GM12878 (cell line): ENCODE data around the gene CHRNA9. TPM values are rescaled to one million over a fixed set of nuclear protein-coding genes. Genes with fewer than 3 reads are reported as not detected.

Source experiments
- ATAC-seq: fragments of 200-7000 bp; cut with Tn5 transposase; 3 replicates; pipeline ENCODE4 v1.9.1; 2020; ENCODE audit warnings: mild to moderate bottlenecking, moderate library complexity
- BruUV-seq: library from RNA; stranded (reverse); fragments of 400-500 nt; replicated peaks from 2 replicates; lab custom pipeline; 2021; lab: Mats Ljungman, UMichigan
- CTCF ChIA-PET: fragments of 300-600 bp; sonication (Branson Sonifier 250); formaldehyde crosslinking; extraction: SDS; loops from one replicate; lab custom pipeline; 2021; ENCODE audit warnings: inconsistent platforms; lab: Yijun Ruan, JAX
- POLR2A ChIA-PET: fragments of 350-600 bp; formaldehyde crosslinking; extraction: SDS; loops from one replicate; lab custom pipeline; 2021; ENCODE audit warnings: inconsistent platforms; lab: Charles Lee
- RAD21 ChIA-PET: fragments of 300-600 bp; sonication (Branson Sonifier 250); formaldehyde crosslinking; loops from one replicate; lab custom pipeline; 2023; ENCODE audit warnings: antibody characterized with exemption; ENCODE audit not compliant: unreplicated experiment; lab: Charles Lee
- SMC1A ChIA-PET: fragments of 300-600 bp; sonication (Branson Sonifier 250); formaldehyde crosslinking; loops from one replicate; lab custom pipeline; 2023; ENCODE audit not compliant: unreplicated experiment, uncharacterized antibody; lab: Charles Lee
- DNase-seq: peaks from one replicate; pipeline ENCODE4 v3.0.0-alpha.2; 2011; ENCODE audit warnings: low read depth, low spot score
- FAIRE-seq: peaks from 3 replicates; lab custom pipeline; 2011; peaks lifted over from hg19 to GRCh38; lab: Jason Lieb, UNC
- H2AFZ ChIP-seq: 2 replicates; pipeline ENCODE4 v1.6.0; 2011; ENCODE audit warnings: low read depth, low read length, control low read depth; ENCODE audit not compliant: control insufficient read depth
- H3K27ac ChIP-seq: 2 replicates; pipeline ENCODE4 v1.5.1; 2011; ENCODE audit warnings: control low read depth; ENCODE audit not compliant: control insufficient read depth, insufficient read depth
- H3K27me3 ChIP-seq, 2 experiments: replicated peaks in 1 of 2; 2 replicates each; pipeline versions ENCODE4 v1.6.0 to v1.6.1; 2011; ENCODE audit warnings: low read length in 1 of 2; ENCODE audit not compliant: control insufficient read depth in 2 of 2, insufficient read depth in 2 of 2
- H3K36me3 ChIP-seq, 2 experiments: 2 replicates each; pipeline ENCODE4 v1.5.1; 2011; ENCODE audit warnings: low read length in 1 of 2; ENCODE audit not compliant: control insufficient read depth in 2 of 2, insufficient read depth in 2 of 2
- H3K4me1 ChIP-seq: 2 replicates; pipeline ENCODE4 v1.6.1; 2011; ENCODE audit warnings: mild to moderate bottlenecking, low read length, moderate library complexity, mixed read lengths; ENCODE audit not compliant: control insufficient read depth, insufficient read depth
- H3K4me2 ChIP-seq: 2 replicates; pipeline ENCODE4 v1.6.0; 2011; ENCODE audit warnings: control low read depth; ENCODE audit not compliant: control insufficient read depth, insufficient read depth
- H3K4me3 ChIP-seq: fragments of 200-600 bp; sonication (generic); 2 replicates; pipeline ENCODE4 v1.5.1; 2016
- H3K79me2 ChIP-seq: 2 replicates; pipeline ENCODE4 v1.6.0; 2011; ENCODE audit warnings: low read length; ENCODE audit not compliant: control insufficient read depth, insufficient read depth
- H3K9ac ChIP-seq: 2 replicates; pipeline ENCODE4 v1.8.0; 2011; ENCODE audit warnings: low read length, control low read depth, mixed read lengths; ENCODE audit not compliant: control insufficient read depth, insufficient read depth
- H3K9me3 ChIP-seq: replicated peaks from 3 replicates; pipeline ENCODE4 v1.5.1; 2011; ENCODE audit warnings: mild to moderate bottlenecking, low read length; ENCODE audit not compliant: control insufficient read depth, insufficient read depth
- H4K20me1 ChIP-seq: 2 replicates; pipeline ENCODE4 v1.6.0; 2011; ENCODE audit not compliant: control insufficient read depth, insufficient read depth
- GATAD2B ChIP-seq: fragments of 450-650 bp; conservative IDR thresholded peaks from 2 replicates; pipeline ENCODE4 v1.6.1; 2017; ENCODE audit warnings: low read depth, mild to moderate bottlenecking, moderate library complexity
- KLF5 ChIP-seq: fragments of 450-650 bp; IDR thresholded peaks from 2 replicates; pipeline ENCODE4 v1.6.1; 2014; ENCODE audit warnings: mild to moderate bottlenecking; ENCODE audit not compliant: partially characterized antibody
- NFYB ChIP-seq: IDR thresholded peaks from 2 replicates; pipeline ENCODE4 v1.6.1; 2011; ENCODE audit warnings: low read depth, mild to moderate bottlenecking, low read length, improper control_type of control experiment, moderate library complexity; ENCODE audit not compliant: insufficient read depth
- PAX5 ChIP-seq: IDR thresholded peaks from 2 replicates; pipeline ENCODE4 v1.6.1; 2011; ENCODE audit warnings: low read depth, low read length, borderline replicate concordance
- POU2F2 ChIP-seq: IDR thresholded peaks from 3 replicates; pipeline ENCODE4 v1.6.1; 2011; ENCODE audit warnings: low read depth, mild to moderate bottlenecking, low read length, borderline replicate concordance
- RBBP5 ChIP-seq: fragments of 200-600 bp; sonication (generic); conservative IDR thresholded peaks from 2 replicates; pipeline ENCODE4 v1.6.1; 2016
- SIX5 ChIP-seq: IDR thresholded peaks from 2 replicates; pipeline ENCODE4 v1.6.1; 2011; ENCODE audit warnings: mild to moderate bottlenecking, low read depth, low read length, moderate library complexity; ENCODE audit not compliant: severe bottlenecking
- SMARCA5 ChIP-seq: fragments of 450-650 bp; IDR thresholded peaks from 2 replicates; pipeline ENCODE4 v1.6.1; 2017; ENCODE audit warnings: mild to moderate bottlenecking
- TCF7 ChIP-seq: IDR thresholded peaks from 2 replicates; pipeline ENCODE4 v1.6.1; 2014; ENCODE audit warnings: antibody characterized with exemption, borderline replicate concordance
- WRNIP1 ChIP-seq: IDR thresholded peaks from 2 replicates; pipeline ENCODE4 v1.6.1; 2011; ENCODE audit warnings: low read depth, low read length, improper control_type of control experiment, borderline replicate concordance
- ZNF622 ChIP-seq: fragments of 450-650 bp; IDR thresholded peaks from 2 replicates; pipeline ENCODE4 v1.6.1; 2017; ENCODE audit warnings: mild to moderate bottlenecking, inconsistent platforms
- WGBS: methylation state at CpG from one replicate; pipeline ENCODE4 v1.1.6; 2016; ENCODE audit warnings: low lambda C conversion rate; ENCODE audit not compliant: insufficient replicate concordance, insufficient coverage; ENCODE audit errors: missing lambda C conversion rate; 5-methylcytosine and 5-hydroxymethylcytosine counted together
- in situ Hi-C: fragments of 300-500 bp; cut with MboI; formaldehyde crosslinking; loops from 9 replicates; pipeline ENCODE4 v1.14.3; 2018; ENCODE audit warnings: mixed read lengths
- intact Hi-C: fragments of 100-400 bp; cut with micrococcal nuclease; formaldehyde crosslinking; loops from one replicate; pipeline ENCODE4 v1.14.2; 2022; ENCODE audit not compliant: unreplicated experiment
- polyA plus RNA-seq, 11 experiments: library from polyadenylated mRNA; depleted of rRNA in 4 of 11; unstranded in 6 of 11; stranded (reverse) in 5 of 11; fragments of >200 nt; fragmentation: Nextera tagmentation in 4 of 11; fragmentation: Illumina TruSeq in 1 of 11; extraction: Ambion mirVana in 4 of 11; extraction: Trizol in 1 of 11; gene quantifications; 1 replicate in 1 of 11; 2 replicates in 10 of 11; pipeline versions ENCODE4 v1.2.1 to v1.2.3, GENCODE V29; 2011 to 2016; ENCODE audit warnings: inconsistent platforms in 2 of 11, missing spikeins in 2 of 11, low read depth in 1 of 11
- total RNA-seq, 4 experiments: library from RNA; depleted of rRNA in 3 of 4; stranded (reverse); fragments of >200 nt in 3 of 4; fragmentation: Illumina TruSeq in 1 of 4; extraction: Trizol in 1 of 4; gene quantifications; 2 replicates each; pipeline versions ENCODE4 v1.2.1 to v1.2.3, GENCODE V29; 2013 to 2021
- TF ChIP-seq, protein P1 (sequence below): IDR thresholded peaks from 2 replicates; pipeline ENCODE4 v1.6.1; 2012; ENCODE audit warnings: low read depth, low read length, improper control_type of control experiment
- TF ChIP-seq, protein P2 (sequence below): fragments of 450-650 bp; conservative IDR thresholded peaks from 2 replicates; pipeline ENCODE4 v1.6.1; 2017; ENCODE audit warnings: mild to moderate bottlenecking, moderate library complexity
- TF ChIP-seq, protein P3 (sequence below): fragments of 150-350 bp; IDR thresholded peaks from 2 replicates; pipeline ENCODE4 v1.6.1; 2016; ENCODE audit warnings: low read depth, low read length

CHRNA9 gene
- total and polyA plus RNA-seq, 10 of the 15 experiments (the other 5 are each of a cell fraction or from before 2014, with no cell fraction given), result 0.05 to 0.09 (median 0.08) TPM; not detected in 7

DNA sequence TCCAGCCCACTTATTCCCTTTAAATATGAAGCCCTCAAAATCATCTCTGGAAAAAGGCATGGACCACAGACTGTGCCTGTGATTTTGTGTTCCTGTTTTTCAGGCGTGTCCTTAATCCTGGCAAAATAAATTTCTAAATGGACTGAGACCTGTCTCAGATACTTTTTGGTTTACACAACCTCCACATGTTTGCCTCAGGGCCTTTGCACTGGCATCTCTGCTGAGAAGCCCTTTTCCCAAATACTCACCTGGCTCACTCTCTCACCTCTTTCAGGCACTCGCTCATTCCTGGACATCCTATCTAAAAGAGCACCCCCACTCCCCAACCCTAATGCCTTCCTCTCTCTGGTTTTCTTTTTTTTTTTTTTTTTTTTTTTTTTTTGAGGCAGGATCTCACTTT is 40.5 kb downstream of the CHRNA9 start:
- H3K79me2 ChIP-seq, result no peaks in the 10 kb centered on the region
- intact Hi-C loops (no loop called here), in situ Hi-C loops (no loop called here)
- ChIA-PET CTCF (no interaction called here), RAD21 (no interaction called here), SMC1A (no interaction called here), POLR2A (no interaction called here)
- H3K27me3 ChIP-seq, result no peaks in the 10 kb centered on the region
- WGBS, result 77% methylated on average over 2 of the region's 2 CpGs
- no peak for DNase-seq
- TF ChIP-seq, protein P1, sequence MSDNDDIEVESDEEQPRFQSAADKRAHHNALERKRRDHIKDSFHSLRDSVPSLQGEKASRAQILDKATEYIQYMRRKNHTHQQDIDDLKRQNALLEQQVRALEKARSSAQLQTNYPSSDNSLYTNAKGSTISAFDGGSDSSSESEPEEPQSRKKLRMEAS, result no peak
- TF ChIP-seq SMARCA5, result no peak
- no peak for TF ChIP-seq POU2F2
- no peak for TF ChIP-seq PAX5
- no peak for TF ChIP-seq ZNF622
- no peak for TF ChIP-seq KLF5
- TF ChIP-seq TCF7, result no peak
- TF ChIP-seq GATAD2B, result no peak
- no peak for TF ChIP-seq SIX5
- no peak for TF ChIP-seq WRNIP1
- TF ChIP-seq, protein P2, sequence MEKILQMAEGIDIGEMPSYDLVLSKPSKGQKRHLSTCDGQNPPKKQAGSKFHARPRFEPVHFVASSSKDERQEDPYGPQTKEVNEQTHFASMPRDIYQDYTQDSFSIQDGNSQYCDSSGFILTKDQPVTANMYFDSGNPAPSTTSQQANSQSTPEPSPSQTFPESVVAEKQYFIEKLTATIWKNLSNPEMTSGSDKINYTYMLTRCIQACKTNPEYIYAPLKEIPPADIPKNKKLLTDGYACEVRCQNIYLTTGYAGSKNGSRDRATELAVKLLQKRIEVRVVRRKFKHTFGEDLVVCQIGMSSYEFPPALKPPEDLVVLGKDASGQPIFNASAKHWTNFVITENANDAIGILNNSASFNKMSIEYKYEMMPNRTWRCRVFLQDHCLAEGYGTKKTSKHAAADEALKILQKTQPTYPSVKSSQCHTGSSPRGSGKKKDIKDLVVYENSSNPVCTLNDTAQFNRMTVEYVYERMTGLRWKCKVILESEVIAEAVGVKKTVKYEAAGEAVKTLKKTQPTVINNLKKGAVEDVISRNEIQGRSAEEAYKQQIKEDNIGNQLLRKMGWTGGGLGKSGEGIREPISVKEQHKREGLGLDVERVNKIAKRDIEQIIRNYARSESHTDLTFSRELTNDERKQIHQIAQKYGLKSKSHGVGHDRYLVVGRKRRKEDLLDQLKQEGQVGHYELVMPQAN, result no peak
- TF ChIP-seq, protein P3, sequence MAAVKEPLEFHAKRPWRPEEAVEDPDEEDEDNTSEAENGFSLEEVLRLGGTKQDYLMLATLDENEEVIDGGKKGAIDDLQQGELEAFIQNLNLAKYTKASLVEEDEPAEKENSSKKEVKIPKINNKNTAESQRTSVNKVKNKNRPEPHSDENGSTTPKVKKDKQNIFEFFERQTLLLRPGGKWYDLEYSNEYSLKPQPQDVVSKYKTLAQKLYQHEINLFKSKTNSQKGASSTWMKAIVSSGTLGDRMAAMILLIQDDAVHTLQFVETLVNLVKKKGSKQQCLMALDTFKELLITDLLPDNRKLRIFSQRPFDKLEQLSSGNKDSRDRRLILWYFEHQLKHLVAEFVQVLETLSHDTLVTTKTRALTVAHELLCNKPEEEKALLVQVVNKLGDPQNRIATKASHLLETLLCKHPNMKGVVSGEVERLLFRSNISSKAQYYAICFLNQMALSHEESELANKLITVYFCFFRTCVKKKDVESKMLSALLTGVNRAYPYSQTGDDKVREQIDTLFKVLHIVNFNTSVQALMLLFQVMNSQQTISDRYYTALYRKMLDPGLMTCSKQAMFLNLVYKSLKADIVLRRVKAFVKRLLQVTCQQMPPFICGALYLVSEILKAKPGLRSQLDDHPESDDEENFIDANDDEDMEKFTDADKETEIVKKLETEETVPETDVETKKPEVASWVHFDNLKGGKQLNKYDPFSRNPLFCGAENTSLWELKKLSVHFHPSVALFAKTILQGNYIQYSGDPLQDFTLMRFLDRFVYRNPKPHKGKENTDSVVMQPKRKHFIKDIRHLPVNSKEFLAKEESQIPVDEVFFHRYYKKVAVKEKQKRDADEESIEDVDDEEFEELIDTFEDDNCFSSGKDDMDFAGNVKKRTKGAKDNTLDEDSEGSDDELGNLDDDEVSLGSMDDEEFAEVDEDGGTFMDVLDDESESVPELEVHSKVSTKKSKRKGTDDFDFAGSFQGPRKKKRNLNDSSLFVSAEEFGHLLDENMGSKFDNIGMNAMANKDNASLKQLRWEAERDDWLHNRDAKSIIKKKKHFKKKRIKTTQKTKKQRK, result no peak
- TF ChIP-seq NFYB, result no peak
- TF ChIP-seq RBBP5, result no peak
- no peaks in the 10 kb centered on the region for H3K4me1 ChIP-seq
- no peak for FAIRE-seq
- H3K4me2 ChIP-seq, result no peak overlapping the region
- no peak overlapping the region for H3K27ac ChIP-seq
- no peaks in the 10 kb centered on the region for H3K36me3 ChIP-seq
- no peak overlapping the region for H3K4me3 ChIP-seq
- H2AFZ ChIP-seq, result no peak overlapping the region
- no TSS peak for BruUV-seq
- ATAC-seq, result no peak
- no peak overlapping the region for H3K9ac ChIP-seq
- H3K9me3 ChIP-seq, result no peaks in the 10 kb centered on the region
- no peaks in the 10 kb centered on the region for H4K20me1 ChIP-seq
